ENCODE data around the gene BAHCC1.

DNA sequence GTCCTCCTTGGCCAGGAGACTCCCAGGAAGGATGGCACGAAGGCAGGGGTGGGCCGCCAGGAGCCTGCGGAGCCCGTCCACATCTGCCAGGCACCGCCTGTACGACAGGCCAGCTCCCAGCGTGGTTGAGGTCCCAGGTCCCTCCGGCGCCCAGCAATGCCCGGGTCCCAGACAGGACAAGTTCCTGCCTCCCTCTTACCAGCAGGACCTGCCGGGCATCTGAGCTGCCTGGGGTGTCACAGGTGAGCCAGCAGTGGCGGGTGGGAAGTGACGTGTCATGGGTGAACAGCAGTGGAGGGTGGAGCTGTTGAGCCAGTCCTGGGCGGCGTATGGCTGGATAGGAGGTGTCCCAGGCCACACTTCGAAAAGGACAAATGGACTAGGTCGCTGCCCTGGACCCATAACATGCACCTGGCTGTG is 15.7 kb upstream of the BAHCC1 start:
- TF ChIP-seq CTCF (IDR thresholded peaks at IDR 0.05; ENCODE audit: low read depth, low read length, poor library complexity, severe bottlenecking) = no peak
- TF ChIP-seq EZH2phosphoT487 (IDR thresholded peaks at IDR 0.05; ENCODE audit: borderline replicate concordance, low read length) = no peak
